HL-60/S4 (cell line): Measurements from ENCODE around the gene GRAMD1A.

Experiments
- in situ Hi-C: fragments of 300-500 bp; cut with MboI; formaldehyde crosslinking; loops from 2 replicates; pipeline ENCODE4 v1.14.3; 2022; ENCODE audit warnings: low sequenced_read_pairs

GRAMD1A gene

DNA sequence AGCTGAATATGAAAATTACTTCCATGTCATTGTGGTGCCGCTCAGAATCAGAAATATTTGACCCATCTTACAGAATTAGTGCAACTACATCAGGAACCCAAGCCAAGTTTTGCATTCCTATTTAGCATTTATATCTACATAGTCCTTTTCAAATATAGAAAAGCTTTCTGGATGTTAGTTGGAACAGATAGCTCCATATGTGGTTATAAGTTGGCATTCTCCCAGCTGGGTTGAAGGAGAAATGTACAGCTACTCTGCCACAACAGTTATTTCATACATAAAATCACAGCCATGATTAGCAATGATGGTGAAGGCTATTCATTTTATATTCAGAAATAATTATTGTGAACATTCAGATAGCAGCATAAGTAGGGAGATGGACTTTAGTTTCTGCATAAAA, 69.6 kb downstream of the GRAMD1A start:
- in situ Hi-C loops, result no loop called here

GRCh38 chr19:35070471-35070870, 70.3 kb downstream of the GRAMD1A start:
- in situ Hi-C loops, result no loop called here

GRCh38 chr19:35073516-35073915, 73.4 kb downstream of the GRAMD1A start:
- in situ Hi-C loops, result no loop called here

- in situ Hi-C loops, result no loop called here
Observed at GRCh38 chr19:35073941-35074340, 73.8 kb downstream of the GRAMD1A start.

DNA sequence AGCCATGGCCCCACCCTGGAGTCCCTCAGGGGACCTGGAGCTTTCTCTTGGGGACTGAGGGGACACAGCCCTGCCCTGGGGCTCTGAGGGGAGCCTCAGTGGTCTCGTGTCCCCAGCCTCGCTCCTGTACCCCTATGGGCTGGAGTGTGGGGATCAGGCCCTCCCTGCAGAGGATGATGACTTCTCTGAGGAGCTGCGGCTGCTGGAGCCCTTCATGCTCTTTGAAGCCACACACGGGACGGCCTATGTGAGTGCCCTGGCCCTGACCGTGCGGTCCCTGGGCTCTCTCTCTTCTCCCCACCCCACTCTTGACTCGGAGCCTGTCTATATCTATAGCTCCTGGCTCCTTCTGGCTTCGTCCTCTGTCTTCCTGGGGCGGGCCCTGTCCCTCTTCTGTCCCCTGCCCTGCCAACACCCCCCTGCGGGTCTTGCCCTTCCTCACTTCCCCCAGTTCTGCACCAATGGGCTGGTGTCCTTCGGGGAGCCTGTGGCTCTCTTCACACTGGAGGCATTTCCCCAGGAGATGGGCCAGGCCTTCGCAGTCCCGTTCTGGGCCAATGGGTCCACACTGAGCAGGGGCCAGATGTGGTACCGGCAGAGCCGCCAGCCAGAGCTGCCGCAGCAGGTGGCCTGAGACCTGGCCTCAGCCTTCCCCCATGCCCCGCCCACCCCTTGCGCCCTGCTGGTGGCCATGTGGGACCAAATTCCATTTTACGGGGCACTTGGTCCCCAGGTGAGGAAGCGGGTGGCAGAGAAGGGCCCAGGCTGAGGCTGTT, 74.5 kb downstream of the GRAMD1A start:
- in situ Hi-C loops, result no loop called here

DNA sequence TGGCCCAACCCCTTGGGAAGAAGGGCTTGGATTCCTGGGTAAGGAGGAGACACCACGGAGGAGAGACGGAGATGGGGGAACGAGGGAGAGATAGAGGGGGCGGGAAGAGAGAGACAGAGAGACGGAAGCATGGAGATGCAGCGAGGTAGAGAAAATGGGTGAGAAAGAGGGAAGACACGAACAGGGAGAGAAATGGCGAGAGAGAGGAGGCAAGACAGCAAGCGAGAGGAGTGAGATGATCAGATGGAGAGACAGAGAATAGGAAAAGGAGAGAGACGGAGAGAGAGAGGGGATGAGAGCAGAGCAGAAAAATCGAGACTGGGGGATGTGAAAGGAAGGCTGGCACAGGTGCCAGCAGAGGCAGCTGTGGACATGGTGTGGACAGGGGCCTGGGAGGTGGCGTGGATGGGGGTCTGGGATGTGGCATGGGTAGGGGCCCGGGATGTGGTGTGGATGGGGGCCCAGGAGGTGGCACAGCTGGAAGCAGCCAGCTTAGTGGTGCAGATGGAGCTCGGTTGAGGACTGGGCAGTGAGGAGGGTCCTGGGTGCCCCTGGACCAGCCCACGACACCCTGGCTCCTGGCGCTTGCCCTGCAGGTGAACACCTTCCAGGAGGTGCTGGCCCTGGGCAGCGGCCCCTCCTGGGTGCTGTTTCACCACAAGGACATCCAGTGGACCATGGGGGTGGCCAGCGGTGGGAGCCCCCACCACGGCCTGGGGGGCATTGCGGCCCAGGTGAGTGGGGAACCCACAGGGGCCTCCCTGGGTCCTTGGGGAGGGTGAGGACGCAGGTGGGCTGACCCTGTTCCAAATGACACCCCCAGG, 75.3 kb downstream of the GRAMD1A start:
- in situ Hi-C loops, result no loop called here

DNA sequence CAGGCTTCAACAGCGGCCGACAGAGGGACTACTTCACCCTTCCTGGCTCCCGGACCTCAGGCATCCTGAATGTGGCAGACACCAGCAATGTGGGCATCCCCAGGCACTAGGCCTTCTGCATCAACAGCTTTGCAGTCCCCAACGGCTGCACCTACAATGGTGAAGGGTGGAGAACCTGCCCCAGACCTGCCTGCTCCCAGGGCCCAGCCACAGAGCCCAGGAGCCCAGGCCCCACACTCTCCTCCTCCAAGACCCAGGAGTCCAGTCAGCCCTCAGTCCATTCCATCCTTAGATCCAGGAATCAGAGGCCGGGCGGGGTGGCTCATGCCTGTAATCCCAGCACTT, 75.9 kb downstream of the GRAMD1A start:
- in situ Hi-C loops, result no loop called here
